Measurements from ENCODE around the gene SFT2D3. TPM values are rescaled to one million over a fixed set of nuclear protein-coding genes. Genes with fewer than 3 reads are reported as not detected.

The SFT2D3 gene
- polyA plus RNA-seq, 1 donor from 2014 or later, result 6.2 TPM

DNA sequence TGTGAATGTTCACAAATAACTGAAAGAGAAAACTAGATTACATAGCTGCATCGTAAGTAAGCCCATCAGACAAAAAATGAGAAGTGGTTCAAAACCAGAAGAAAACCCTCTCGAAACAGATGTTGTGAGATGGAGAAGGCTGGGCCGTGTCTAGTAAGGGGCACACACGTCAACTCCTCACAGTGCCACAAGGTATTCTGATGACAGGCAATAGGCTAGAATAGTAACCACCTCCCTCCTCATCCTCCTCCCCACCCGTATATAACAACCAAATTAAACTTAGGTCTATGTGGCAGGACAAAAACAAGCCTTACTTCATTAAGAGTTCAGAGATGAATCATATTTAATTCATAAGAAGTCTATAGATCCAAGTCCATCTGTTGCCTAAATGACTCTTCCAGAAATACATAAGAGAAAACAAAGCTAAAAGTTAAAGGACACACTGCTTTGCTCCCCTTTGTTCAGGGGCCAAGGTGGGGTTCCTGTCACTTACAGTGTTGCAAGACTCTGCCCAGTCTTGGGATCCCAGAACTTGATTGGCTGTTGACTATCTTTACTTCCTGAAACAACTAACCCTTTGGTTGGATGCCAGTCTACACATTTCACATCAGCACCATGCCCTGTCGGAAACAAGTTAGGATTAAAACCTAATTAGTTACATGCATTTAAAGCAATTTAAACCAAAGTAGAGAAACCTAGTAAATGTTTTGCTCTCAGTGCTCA lies 25.0 kb downstream of the SFT2D3 start:
- Histone ChIP-seq H3K27me3 (ENCODE audit: insufficient read depth, low read depth, low read length) (no peaks in the 10 kb centered on the region), H3K4me2 (ENCODE audit: low read length) (no peak overlapping the region), H3K79me2 (replicated peaks; ENCODE audit: insufficient read depth, low read length) (no peaks in the 10 kb centered on the region), H3K9me2 (ENCODE audit: insufficient read depth, low read length) (no peaks in the 10 kb centered on the region), H3K4me3 (ENCODE audit: low read length) (no peak overlapping the region), H3K9ac (ENCODE audit: low read length) (no peak overlapping the region), H4K20me1 (ENCODE audit: insufficient read depth) (no peaks in the 10 kb centered on the region), H3K27ac (ENCODE audit: low read length) (no peak overlapping the region), H2AFZ (ENCODE audit: low read depth, low read length) (no peak overlapping the region), H3F3A (ENCODE audit: insufficient read depth, low read length, poor library complexity, severe bottlenecking) (no peaks in the 10 kb centered on the region), H3K9me3 (ENCODE audit: low read length) (no peaks in the 10 kb centered on the region), H3K36me3 (ENCODE audit: insufficient read depth, low read length) (no peaks in the 10 kb centered on the region)
- TF ChIP-seq EP300 (conservative IDR thresholded peaks at IDR 0.05; ENCODE audit: poor library complexity, severe bottlenecking) (no peak), EZH2 (IDR thresholded peaks at IDR 0.05; ENCODE audit: borderline replicate concordance, insufficient read depth, low read length, poor library complexity, severe bottlenecking) (no peak), TAF1 (IDR thresholded peaks at IDR 0.05; ENCODE audit: low read depth) (no peak), MXI1 (conservative IDR thresholded peaks at IDR 0.05; ENCODE audit: poor library complexity, severe bottlenecking) (no peak), RAD21 (conservative IDR thresholded peaks at IDR 0.05) (no peak), SMC3 (conservative IDR thresholded peaks at IDR 0.05; ENCODE audit: poor library complexity) (no peak), POLR2AphosphoS5 (IDR thresholded peaks at IDR 0.05) (no peak)
- TF ChIP-seq, protein P1, sequence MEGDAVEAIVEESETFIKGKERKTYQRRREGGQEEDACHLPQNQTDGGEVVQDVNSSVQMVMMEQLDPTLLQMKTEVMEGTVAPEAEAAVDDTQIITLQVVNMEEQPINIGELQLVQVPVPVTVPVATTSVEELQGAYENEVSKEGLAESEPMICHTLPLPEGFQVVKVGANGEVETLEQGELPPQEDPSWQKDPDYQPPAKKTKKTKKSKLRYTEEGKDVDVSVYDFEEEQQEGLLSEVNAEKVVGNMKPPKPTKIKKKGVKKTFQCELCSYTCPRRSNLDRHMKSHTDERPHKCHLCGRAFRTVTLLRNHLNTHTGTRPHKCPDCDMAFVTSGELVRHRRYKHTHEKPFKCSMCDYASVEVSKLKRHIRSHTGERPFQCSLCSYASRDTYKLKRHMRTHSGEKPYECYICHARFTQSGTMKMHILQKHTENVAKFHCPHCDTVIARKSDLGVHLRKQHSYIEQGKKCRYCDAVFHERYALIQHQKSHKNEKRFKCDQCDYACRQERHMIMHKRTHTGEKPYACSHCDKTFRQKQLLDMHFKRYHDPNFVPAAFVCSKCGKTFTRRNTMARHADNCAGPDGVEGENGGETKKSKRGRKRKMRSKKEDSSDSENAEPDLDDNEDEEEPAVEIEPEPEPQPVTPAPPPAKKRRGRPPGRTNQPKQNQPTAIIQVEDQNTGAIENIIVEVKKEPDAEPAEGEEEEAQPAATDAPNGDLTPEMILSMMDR (IDR thresholded peaks at IDR 0.05; ENCODE audit: poor library complexity, severe bottlenecking), result no peak
- TF ChIP-seq, protein P2, sequence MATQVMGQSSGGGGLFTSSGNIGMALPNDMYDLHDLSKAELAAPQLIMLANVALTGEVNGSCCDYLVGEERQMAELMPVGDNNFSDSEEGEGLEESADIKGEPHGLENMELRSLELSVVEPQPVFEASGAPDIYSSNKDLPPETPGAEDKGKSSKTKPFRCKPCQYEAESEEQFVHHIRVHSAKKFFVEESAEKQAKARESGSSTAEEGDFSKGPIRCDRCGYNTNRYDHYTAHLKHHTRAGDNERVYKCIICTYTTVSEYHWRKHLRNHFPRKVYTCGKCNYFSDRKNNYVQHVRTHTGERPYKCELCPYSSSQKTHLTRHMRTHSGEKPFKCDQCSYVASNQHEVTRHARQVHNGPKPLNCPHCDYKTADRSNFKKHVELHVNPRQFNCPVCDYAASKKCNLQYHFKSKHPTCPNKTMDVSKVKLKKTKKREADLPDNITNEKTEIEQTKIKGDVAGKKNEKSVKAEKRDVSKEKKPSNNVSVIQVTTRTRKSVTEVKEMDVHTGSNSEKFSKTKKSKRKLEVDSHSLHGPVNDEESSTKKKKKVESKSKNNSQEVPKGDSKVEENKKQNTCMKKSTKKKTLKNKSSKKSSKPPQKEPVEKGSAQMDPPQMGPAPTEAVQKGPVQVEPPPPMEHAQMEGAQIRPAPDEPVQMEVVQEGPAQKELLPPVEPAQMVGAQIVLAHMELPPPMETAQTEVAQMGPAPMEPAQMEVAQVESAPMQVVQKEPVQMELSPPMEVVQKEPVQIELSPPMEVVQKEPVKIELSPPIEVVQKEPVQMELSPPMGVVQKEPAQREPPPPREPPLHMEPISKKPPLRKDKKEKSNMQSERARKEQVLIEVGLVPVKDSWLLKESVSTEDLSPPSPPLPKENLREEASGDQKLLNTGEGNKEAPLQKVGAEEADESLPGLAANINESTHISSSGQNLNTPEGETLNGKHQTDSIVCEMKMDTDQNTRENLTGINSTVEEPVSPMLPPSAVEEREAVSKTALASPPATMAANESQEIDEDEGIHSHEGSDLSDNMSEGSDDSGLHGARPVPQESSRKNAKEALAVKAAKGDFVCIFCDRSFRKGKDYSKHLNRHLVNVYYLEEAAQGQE (IDR thresholded peaks at IDR 0.05; ENCODE audit: borderline replicate concordance), result no peak

DNA sequence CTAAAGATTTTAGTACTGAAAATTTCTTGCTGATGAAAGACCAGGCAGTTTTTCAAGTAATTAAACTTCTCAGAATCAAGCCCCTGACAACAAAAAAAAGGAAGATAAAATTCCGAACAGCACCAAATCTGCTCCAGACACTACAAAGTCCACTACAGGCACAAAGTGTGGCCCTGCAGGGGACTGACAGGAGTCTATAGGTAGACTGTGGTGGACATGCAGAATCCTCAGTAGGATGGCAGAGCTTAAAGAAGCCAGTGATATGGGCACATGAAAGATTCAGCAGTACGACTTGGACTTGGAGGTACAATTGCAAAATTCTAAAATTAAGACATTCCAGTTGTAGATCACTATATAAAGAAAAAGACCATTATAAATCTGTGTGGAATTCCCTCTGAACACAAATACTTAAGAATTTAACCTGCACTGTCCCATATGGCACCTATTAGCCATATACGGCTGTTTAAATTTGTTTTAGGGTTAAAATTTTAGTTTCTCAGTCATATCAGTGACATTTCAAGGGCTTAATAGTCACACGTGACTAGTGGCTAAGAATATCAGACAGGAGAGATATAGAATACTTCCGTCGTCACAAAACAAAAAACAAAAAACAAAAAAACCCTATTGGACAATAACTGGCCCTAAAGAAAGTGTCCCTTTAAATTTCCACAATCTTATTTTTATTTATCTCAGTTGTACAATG lies 32.0 kb downstream of the SFT2D3 start:
- H3K4me2 ChIP-seq (ENCODE audit: low read length), result no peak overlapping the region
- H3K27ac ChIP-seq (ENCODE audit: low read length), result no peak overlapping the region
- no peaks in the 10 kb centered on the region for H3K36me3 ChIP-seq (ENCODE audit: insufficient read depth, low read length)

More for the DNA sequence above, 32.0 kb downstream of the SFT2D3 start:
- H3K9me3 ChIP-seq (ENCODE audit: low read length), result no peaks in the 10 kb centered on the region
- no peak for TF ChIP-seq TAF1 (IDR thresholded peaks at IDR 0.05; ENCODE audit: low read depth)
- no peak for TF ChIP-seq MXI1 (conservative IDR thresholded peaks at IDR 0.05; ENCODE audit: poor library complexity, severe bottlenecking)
- TF ChIP-seq, protein P1 (IDR thresholded peaks at IDR 0.05; ENCODE audit: poor library complexity, severe bottlenecking), result no peak
- TF ChIP-seq SMC3 (conservative IDR thresholded peaks at IDR 0.05; ENCODE audit: poor library complexity), result no peak
- no peak for TF ChIP-seq RAD21 (conservative IDR thresholded peaks at IDR 0.05)
- TF ChIP-seq EP300 (conservative IDR thresholded peaks at IDR 0.05; ENCODE audit: poor library complexity, severe bottlenecking), result no peak
- TF ChIP-seq EZH2 (IDR thresholded peaks at IDR 0.05; ENCODE audit: borderline replicate concordance, insufficient read depth, low read length, poor library complexity, severe bottlenecking), result no peak
- TF ChIP-seq, protein P2 (IDR thresholded peaks at IDR 0.05; ENCODE audit: borderline replicate concordance), result no peak
- TF ChIP-seq POLR2AphosphoS5 (IDR thresholded peaks at IDR 0.05), result no peak
- H3K27me3 ChIP-seq (ENCODE audit: insufficient read depth, low read depth, low read length), result no peaks in the 10 kb centered on the region
- H3K79me2 ChIP-seq (replicated peaks; ENCODE audit: insufficient read depth, low read length), result no peaks in the 10 kb centered on the region
- no peaks in the 10 kb centered on the region for H3K9me2 ChIP-seq (ENCODE audit: insufficient read depth, low read length)
- no peak overlapping the region for H3K4me3 ChIP-seq (ENCODE audit: low read length)
- H3K9ac ChIP-seq (ENCODE audit: low read length), result no peak overlapping the region
- H4K20me1 ChIP-seq (ENCODE audit: insufficient read depth), result no peaks in the 10 kb centered on the region
- no peak overlapping the region for H2AFZ ChIP-seq (ENCODE audit: low read depth, low read length)
- no peaks in the 10 kb centered on the region for H3F3A ChIP-seq (ENCODE audit: insufficient read depth, low read length, poor library complexity, severe bottlenecking)
